GM19328 (cell line): Measurements from ENCODE around the gene PEAK3.

Experiments
- ATAC-seq: cut with Tn5 transposase; IDR thresholded peaks from one replicate; pipeline ENCODE4 v1.9.1; 2021; ENCODE audit warnings: mild to moderate bottlenecking, moderate library complexity; ENCODE audit not compliant: unreplicated experiment

The PEAK3 gene

GRCh38 chr19:2282062-2282861, at the start of gene PEAK3:
Gene PEAK3, minus strand, starts transcription at chr19:2282175. Its CDS starts 1,244 bp downstream, at chr19:2280931.
- no peak for ATAC-seq

GRCh38 chr19:2330632-2331284, 48.8 kb upstream of the PEAK3 start:
- ATAC-seq = no peak

- no peak for ATAC-seq
These were observed 48.3 kb upstream of the PEAK3 start for GRCh38 chr19:2330255-2330631.

- ATAC-seq = no peak
These were observed 47.5 kb upstream of the PEAK3 start for GRCh38 chr19:2329501-2329916.

- ATAC-seq = no peak
These were observed 47.1 kb upstream of the PEAK3 start for GRCh38 chr19:2329149-2329478.

GRCh38 chr19:2328401-2329148, 46.6 kb upstream of the PEAK3 start, which contains the start of the genes LSM7 and SPPL2B:
Gene LSM7, minus strand, starts transcription at chr19:2328586. Its CDS starts 20 bp downstream, at chr19:2328566.
Gene SPPL2B, plus strand, starts transcription at chr19:2328684. Its CDS starts 26 bp downstream, at chr19:2328710.
- peak; percentile 61 for ATAC-seq

GRCh38 chr19:2327773-2328400, 45.9 kb upstream of the PEAK3 start:
- ATAC-seq = no peak

- ATAC-seq = no peak
These were observed 44.9 kb upstream of the PEAK3 start for GRCh38 chr19:2326699-2327360.

- ATAC-seq = no peak
These were observed 43.5 kb upstream of the PEAK3 start for GRCh38 chr19:2325281-2326046.

GRCh38 chr19:2324220-2324948, 42.4 kb upstream of the PEAK3 start:
- ATAC-seq = no peak

- no peak for ATAC-seq
These were observed 41.7 kb upstream of the PEAK3 start for GRCh38 chr19:2323707-2324106.

- ATAC-seq = no peak
These were observed 39.7 kb upstream of the PEAK3 start for GRCh38 chr19:2321565-2322283.

- ATAC-seq = no peak
These were observed 39.0 kb upstream of the PEAK3 start for GRCh38 chr19:2320939-2321338.

- ATAC-seq = no peak
These were observed 38.1 kb upstream of the PEAK3 start for GRCh38 chr19:2320049-2320448.

GRCh38 chr19:2319551-2319950, 37.6 kb upstream of the PEAK3 start:
- ATAC-seq = no peak

GRCh38 chr19:2318923-2319322, 36.9 kb upstream of the PEAK3 start:
- ATAC-seq = no peak

GRCh38 chr19:2317756-2318155, 35.8 kb upstream of the PEAK3 start:
- ATAC-seq = no peak

- ATAC-seq = no peak
These were observed 35.3 kb upstream of the PEAK3 start for GRCh38 chr19:2317300-2317699.
